Spleen (tissue), 7 donors: ENCODE measurements around the gene AIG1.

Source experiments
- POLR2A ChIP-seq, 3 donors: fragments of 450-650 bp; IDR thresholded peaks; one replicate each; pipeline ENCODE4 v1.5.1; 2017; ENCODE audit warnings: antibody characterized with exemption in 3 of 3, mild to moderate bottlenecking in 1 of 3
- POLR2AphosphoS5 ChIP-seq, 3 donors: sonication (generic); formaldehyde crosslinking; IDR thresholded peaks; one replicate each; pipeline ENCODE4 v1.5.1; 2017; ENCODE audit warnings: antibody characterized with exemption in 3 of 3
- TF ChIP-seq, protein P1 (sequence below), 11 experiments: fragments of 200-600 bp in 7 of 11; fragments of 450-650 bp in 4 of 11; sonication (generic) in 4 of 11; IDR thresholded peaks in 8 of 11; conservative IDR thresholded peaks in 3 of 11; 1 replicate in 7 of 11; 2 replicates in 4 of 11; pipeline versions ENCODE4 v1.4.0 to v1.8.0; 2016 to 2021; ENCODE audit warnings: antibody characterized with exemption in 11 of 11, inconsistent platforms in 4 of 11, mild to moderate bottlenecking in 1 of 11
- donor health status: DM: no; HTN: no; CAD: no; lungs with moderate emphysema.
- donor health status: DM: no; HTN: no; CAD: no.
- donor health status: DM: no; HTN: no; CAD: no.

DNA sequence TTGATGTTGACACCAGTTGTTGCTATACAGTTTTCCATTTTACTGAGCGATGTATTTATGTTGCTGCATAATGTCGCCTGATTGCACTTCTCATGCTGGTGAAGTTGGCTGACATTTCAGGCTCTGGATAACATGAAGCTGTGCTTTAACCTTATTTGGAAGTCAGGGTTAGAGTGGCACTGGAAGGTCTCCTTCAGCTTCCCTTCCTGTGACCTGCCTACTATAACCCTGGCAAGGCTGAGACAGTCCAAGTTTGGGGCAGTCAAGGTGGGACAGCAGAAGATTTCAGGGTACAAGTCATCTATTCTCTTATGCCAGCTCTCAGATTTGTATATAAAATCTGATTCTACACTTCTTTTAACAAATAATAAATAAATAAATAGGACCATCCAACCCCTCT is 127.6 kb downstream of the AIG1 start:
- TF ChIP-seq POLR2AphosphoS5 (IDR thresholded peaks at IDR 0.05) (no peak), POLR2A (IDR thresholded peaks at IDR 0.05) (no peak)
- TF ChIP-seq, protein P1, sequence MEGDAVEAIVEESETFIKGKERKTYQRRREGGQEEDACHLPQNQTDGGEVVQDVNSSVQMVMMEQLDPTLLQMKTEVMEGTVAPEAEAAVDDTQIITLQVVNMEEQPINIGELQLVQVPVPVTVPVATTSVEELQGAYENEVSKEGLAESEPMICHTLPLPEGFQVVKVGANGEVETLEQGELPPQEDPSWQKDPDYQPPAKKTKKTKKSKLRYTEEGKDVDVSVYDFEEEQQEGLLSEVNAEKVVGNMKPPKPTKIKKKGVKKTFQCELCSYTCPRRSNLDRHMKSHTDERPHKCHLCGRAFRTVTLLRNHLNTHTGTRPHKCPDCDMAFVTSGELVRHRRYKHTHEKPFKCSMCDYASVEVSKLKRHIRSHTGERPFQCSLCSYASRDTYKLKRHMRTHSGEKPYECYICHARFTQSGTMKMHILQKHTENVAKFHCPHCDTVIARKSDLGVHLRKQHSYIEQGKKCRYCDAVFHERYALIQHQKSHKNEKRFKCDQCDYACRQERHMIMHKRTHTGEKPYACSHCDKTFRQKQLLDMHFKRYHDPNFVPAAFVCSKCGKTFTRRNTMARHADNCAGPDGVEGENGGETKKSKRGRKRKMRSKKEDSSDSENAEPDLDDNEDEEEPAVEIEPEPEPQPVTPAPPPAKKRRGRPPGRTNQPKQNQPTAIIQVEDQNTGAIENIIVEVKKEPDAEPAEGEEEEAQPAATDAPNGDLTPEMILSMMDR (IDR thresholded peaks at IDR 0.05 in 8 of 11, conservative IDR thresholded peaks at IDR 0.05 in 3 of 11), result no peak
